Transverse colon (tissue), 4 donors: ENCODE data around the gene TPM1.

Experiments
- CTCF ChIP-seq, 5 experiments: fragments of 200-600 bp in 3 of 5; fragments of 450-650 bp in 2 of 5; sonication (generic) in 3 of 5; IDR thresholded peaks; 1 replicate in 2 of 5; 2 replicates in 3 of 5; pipeline ENCODE4 v1.5.1; 2016 to 2017; ENCODE audit warnings: antibody characterized with exemption in 5 of 5, inconsistent platforms in 3 of 5, mild to moderate bottlenecking in 2 of 5, moderate library complexity in 1 of 5
- EP300 ChIP-seq: sonication (generic); formaldehyde crosslinking; IDR thresholded peaks from one replicate; pipeline ENCODE4 v1.6.1; 2017; ENCODE audit warnings: antibody characterized with exemption, low read depth
- POLR2A ChIP-seq: fragments of 450-650 bp; IDR thresholded peaks from one replicate; pipeline ENCODE4 v1.6.1; 2016; ENCODE audit warnings: antibody characterized with exemption, mild to moderate bottlenecking, moderate library complexity
- POLR2AphosphoS5 ChIP-seq, 3 donors: sonication (generic); formaldehyde crosslinking; IDR thresholded peaks; one replicate each; pipeline ENCODE4 v1.6.1; 2016; ENCODE audit warnings: antibody characterized with exemption in 3 of 3

- TF ChIP-seq CTCF (IDR thresholded peaks at IDR 0.05) (no peak), EP300 (no peak), POLR2A (no peak), POLR2AphosphoS5 (IDR thresholded peaks at IDR 0.05) (peak; percentile 7 to 66 (median 49))
Measured at GRCh38 chr15:63052961-63053698, 10.6 kb downstream of the TPM1 start.
